GM21381 (cell line): ENCODE data around the gene GBF1.
"Not testable (repeated sequence)": the region's sequence is repeated elsewhere in the genome, so short reads cannot be mapped to it uniquely, and the experiment has no call there.

Experiments
- ATAC-seq: cut with Tn5 transposase; IDR thresholded peaks from one replicate; pipeline ENCODE4 v1.9.1; 2021; ENCODE audit warnings: mild to moderate bottlenecking, moderate library complexity; ENCODE audit not compliant: unreplicated experiment

Gene GBF1

GRCh38 chr10:102233997-102234396 is 11.3 kb upstream of the GBF1 start:
- no peak for ATAC-seq

- no peak for ATAC-seq
Observed at GRCh38 chr10:102234888-102235597, 10.3 kb upstream of the GBF1 start.

DNA sequence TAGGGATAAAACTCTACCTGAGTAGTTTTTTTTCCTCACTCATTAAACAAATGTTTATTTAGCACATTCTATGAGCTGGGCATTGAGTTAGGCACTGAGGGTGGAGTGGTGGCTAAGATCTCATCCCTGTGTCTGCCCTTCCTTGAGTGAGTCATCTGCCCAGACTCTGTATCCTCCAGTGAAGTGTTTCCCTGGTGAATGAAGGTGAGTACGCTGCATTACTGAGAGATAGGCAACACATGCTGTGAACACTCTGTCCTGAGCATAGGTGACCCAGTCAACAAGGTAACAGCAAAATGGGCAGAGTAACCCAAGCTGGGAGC is 9.8 kb upstream of the GBF1 start:
- no peak for ATAC-seq

GRCh38 chr10:102236006-102236405 is 9.3 kb upstream of the GBF1 start:
- no peak for ATAC-seq

- no peak for ATAC-seq
Observed at GRCh38 chr10:102237711-102238252, 7.5 kb upstream of the GBF1 start.

GRCh38 chr10:102240467-102241031 is 4.8 kb upstream of the GBF1 start:
- no peak for ATAC-seq

GRCh38 chr10:102241032-102241443 is 4.3 kb upstream of the GBF1 start:
- ATAC-seq, result no peak

- peak; percentile 33 for ATAC-seq
Observed at GRCh38 chr10:102241444-102242117, 3.8 kb upstream of the GBF1 start, which contains the start of gene PITX3. TSS of gene PITX3 (minus strand) at chr10:102241512. CDS start at chr10:102232080, 9,432 bp downstream.

DNA sequence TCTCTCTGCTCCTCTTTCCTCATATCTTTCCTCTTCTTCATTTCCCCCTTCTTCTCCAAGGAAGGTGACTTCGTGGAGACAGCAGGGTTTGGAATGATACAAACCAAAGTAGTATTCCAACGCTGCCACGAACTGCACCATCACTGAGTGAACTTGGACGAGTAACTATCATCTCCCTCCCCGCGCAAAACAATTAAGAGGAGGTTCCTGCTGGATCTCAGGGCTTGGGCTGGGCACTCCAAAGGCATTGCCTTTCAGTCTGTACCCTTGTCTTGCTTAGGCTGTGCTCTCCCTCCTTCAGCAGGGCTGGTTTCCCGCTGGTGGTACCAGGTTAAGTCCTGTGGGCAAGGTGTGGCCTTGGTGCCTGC is 3.2 kb upstream of the GBF1 start:
- no peak for ATAC-seq

- ATAC-seq, result no peak
Observed at GRCh38 chr10:102243309-102243708, 2.0 kb upstream of the GBF1 start.

- ATAC-seq, result no peak
Observed at GRCh38 chr10:102245932-102246251, 560 bp downstream of the GBF1 start.

DNA sequence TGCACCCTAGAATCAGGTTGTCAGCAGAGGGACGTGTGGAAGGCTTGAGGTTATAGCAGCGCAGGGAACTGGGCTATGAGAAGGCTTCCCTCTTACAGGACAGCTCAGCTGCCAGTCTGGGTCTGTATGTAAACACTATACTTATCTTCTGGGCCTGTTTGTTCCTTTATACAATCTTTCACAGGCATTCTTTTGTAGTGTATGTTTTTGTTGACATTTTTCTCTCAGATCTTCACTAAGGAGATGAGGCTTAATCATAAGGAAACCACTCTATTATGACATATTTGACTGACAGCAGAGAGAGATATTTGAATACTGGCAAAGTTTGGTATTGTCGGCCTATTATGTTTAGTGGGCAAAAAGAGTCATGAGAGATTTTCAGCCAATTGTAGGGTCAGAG is 929 bp downstream of the GBF1 start:
- ATAC-seq, result no peak

DNA sequence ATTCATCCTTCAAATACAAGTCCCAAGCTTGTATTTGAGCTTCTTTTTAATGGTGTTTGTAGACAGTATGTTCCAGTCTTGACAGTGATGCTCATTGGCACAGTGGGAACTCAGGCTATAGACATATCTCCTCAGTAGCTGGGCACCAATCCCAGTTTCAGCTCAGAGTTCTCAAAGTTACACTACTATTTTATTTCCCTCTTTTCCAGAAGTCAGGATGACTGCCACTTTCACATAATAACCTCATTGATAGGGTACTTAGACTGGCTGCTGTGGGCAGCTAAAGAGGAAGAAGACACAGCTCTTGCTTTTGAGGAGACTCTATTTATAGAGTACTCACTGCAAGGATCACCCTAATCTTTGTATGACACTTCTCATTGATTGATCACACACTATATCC is 2.4 kb downstream of the GBF1 start:
- ATAC-seq, result no peak

DNA sequence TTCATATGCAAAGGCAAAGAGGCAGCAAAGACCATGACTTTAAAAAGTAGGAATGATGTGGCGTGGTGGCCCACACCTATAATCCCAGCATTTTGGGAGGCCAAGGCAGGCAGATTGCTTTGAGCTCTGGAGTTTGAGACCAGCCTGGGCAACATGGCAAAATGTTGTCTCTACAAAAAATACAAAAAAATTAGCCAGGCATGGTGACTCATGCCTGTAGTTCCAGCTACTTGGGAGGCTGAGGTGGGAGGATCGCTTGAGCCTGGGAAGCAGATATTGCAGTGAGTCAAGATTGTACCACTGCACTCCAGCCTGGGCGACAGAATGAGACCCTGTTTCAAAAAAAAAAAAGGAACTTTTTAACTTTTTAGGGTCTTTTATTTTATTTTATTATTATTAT is 7.2 kb downstream of the GBF1 start:
- ATAC-seq, result not testable (repeated sequence)

GRCh38 chr10:102254426-102254825 is 9.1 kb downstream of the GBF1 start:
- ATAC-seq, result no peak

GRCh38 chr10:102255404-102255803 is 10.1 kb downstream of the GBF1 start:
- no peak for ATAC-seq

DNA sequence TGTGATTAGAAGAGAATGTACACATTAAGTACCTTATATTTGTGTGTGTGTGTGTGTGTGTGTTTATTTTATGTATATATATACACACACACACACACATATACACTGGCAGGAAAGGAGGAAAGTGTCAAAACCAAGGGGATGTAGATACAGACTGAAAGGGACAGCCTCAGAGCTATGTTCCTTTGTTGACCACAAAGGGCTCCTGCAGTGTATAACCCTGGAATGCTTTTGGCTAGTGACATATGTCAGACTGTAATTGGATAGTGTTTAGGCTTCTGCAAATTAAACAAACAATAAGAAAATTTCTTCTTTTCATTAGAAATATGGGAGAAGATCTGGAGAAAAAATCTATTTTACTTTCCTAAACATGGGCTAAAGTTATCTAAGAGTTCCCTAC is 15.9 kb downstream of the GBF1 start:
- no peak for ATAC-seq

- ATAC-seq, result no peak
Observed at GRCh38 chr10:102261842-102262241, 16.5 kb downstream of the GBF1 start.

DNA sequence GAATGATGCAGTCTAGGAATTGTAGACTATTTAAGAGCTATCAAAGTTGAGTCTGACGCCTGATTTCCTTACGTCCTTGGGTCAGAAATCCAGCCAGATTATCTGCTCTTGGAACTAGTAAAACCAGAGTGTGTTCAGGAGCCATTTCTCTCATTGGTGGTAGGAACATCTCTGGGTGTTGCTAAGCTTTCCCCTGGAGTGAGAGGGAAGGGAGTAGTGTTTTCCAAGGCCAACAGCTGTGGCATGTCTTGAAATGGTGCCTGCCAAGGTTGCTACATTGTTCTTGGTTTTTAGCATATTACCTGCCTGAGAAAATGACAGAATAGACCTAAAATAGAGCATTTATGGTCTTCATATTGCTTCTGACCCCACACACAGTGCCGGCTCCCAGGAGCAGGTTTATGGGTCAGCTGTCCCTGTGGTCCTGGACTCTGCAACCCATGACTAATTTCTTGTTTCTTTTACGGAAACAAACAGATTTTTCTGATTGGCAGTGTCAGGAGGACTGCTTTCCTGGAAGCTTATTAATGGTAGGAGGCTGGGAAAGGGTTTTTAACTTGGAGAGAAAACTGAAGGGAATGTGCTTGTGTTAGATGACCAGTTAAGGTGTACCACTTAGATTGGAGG is 17.5 kb downstream of the GBF1 start:
- no peak for ATAC-seq

DNA sequence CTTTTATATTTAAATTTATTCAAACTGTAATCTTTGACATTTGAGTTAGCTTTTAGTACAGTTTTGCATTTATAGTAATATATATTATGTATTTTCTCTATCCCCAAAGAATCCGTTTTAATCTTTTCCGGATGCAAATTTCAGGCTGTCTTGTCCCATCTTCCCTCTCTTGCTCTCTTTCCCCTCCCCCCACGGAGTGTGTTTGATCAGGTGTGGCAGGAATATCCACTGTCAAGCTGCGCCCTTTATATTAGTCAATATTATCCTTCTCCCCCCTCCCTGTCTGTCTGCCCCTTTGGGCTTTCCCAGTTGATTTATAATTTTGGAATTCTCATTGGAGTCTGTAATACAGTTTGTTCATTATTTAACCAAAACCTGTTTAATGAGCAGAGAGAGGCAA is 19.0 kb downstream of the GBF1 start:
- no peak for ATAC-seq

GRCh38 chr10:102266670-102267069 is 21.3 kb downstream of the GBF1 start:
- no peak for ATAC-seq

GRCh38 chr10:102267748-102268147 is 22.4 kb downstream of the GBF1 start:
- no peak for ATAC-seq
